ENCODE results near the gene DOK7.

GRCh38 chr4:3458371-3458770 is 4.7 kb upstream of the DOK7 start:
- TF ChIP-seq CTCF (conservative IDR thresholded peaks at IDR 0.05) = no peak
- no peak for TF ChIP-seq EZH2 (IDR thresholded peaks at IDR 0.05; ENCODE audit: low read depth)

Data from PC-9 (cell line).